Neural crest cell (in vitro differentiated cells): ENCODE measurements around the gene RDH14. TPM values are rescaled to one million over a fixed set of nuclear protein-coding genes. Genes with fewer than 3 reads are reported as not detected.

Experiments used
- DNase-seq: peaks from one replicate; pipeline ENCODE4 v3.0.0; 2021; ENCODE audit warnings: low read depth, mixed read lengths, low spot score
- H3K27ac Mint-ChIP-seq: one replicate; pipeline ENCODE4 v1.8.0; 2021; ENCODE audit warnings: mild to moderate bottlenecking, mixed read lengths; ENCODE audit not compliant: unreplicated experiment
- H3K27me3 Mint-ChIP-seq: 2 replicates; pipeline ENCODE4 v1.8.0; 2021; ENCODE audit warnings: low read depth, mild to moderate bottlenecking, mixed read lengths
- H3K36me3 Mint-ChIP-seq: 2 replicates; pipeline ENCODE4 v1.8.0; 2021; ENCODE audit warnings: low read depth, mild to moderate bottlenecking, mixed read lengths
- H3K4me1 Mint-ChIP-seq: 2 replicates; pipeline ENCODE4 v1.8.0; 2021; ENCODE audit warnings: mixed read lengths
- H3K4me3 Mint-ChIP-seq: one replicate; pipeline ENCODE4 v1.8.0; 2021; ENCODE audit warnings: mild to moderate bottlenecking, mixed read lengths
- H3K9me3 Mint-ChIP-seq: 2 replicates; pipeline ENCODE4 v1.8.0; 2021; ENCODE audit warnings: mixed read lengths
- CTCF ChIP-seq: fragments of 200-600 bp; sonication (generic); conservative IDR thresholded peaks from 2 replicates; pipeline ENCODE4 v1.5.0; 2021; ENCODE audit warnings: antibody characterized with exemption, mild to moderate bottlenecking
- total RNA-seq: library from RNA; stranded (reverse); gene quantifications from 2 replicates; pipeline ENCODE4 v1.2.1, GENCODE V29; 2021

Gene RDH14
- total RNA-seq, 1 donor from 2014 or later = 18.7 TPM

GRCh38 chr2:18552351-18553077 is 7.9 kb downstream of the RDH14 start:
- Mint-ChIP-seq H3K27me3 (no peaks in the 10 kb centered on the region), H3K27ac (no peak overlapping the region), H3K9me3 (no peaks in the 10 kb centered on the region), H3K36me3 (peaks cover 19% of the 10 kb centered on the region), H3K4me3 (no peak overlapping the region), H3K4me1 (peaks cover 5% of the 10 kb centered on the region)
- no peak for DNase-seq
- TF ChIP-seq CTCF = no peak

GRCh38 chr2:18551623-18552022 is 8.8 kb downstream of the RDH14 start:
- Mint-ChIP-seq H3K27ac (no peak overlapping the region), H3K27me3 (no peaks in the 10 kb centered on the region), H3K36me3 (peaks cover 17% of the 10 kb centered on the region), H3K4me3 (no peak overlapping the region), H3K9me3 (no peaks in the 10 kb centered on the region), H3K4me1 (no peaks in the 10 kb centered on the region)
- DNase-seq = no peak
- no peak for TF ChIP-seq CTCF

- Mint-ChIP-seq H3K27ac (no peak overlapping the region), H3K4me3 (no peak overlapping the region), H3K9me3 (no peaks in the 10 kb centered on the region), H3K27me3 (no peaks in the 10 kb centered on the region), H3K4me1 (no peaks in the 10 kb centered on the region), H3K36me3 (peaks cover 17% of the 10 kb centered on the region)
- DNase-seq = no peak
- no peak for TF ChIP-seq CTCF
Observed at GRCh38 chr2:18551169-18551568, 9.3 kb downstream of the RDH14 start.

GRCh38 chr2:18550433-18550832 is 10.0 kb downstream of the RDH14 start:
- H3K36me3 Mint-ChIP-seq = peaks cover 15% of the 10 kb centered on the region
- no peaks in the 10 kb centered on the region for H3K27me3 Mint-ChIP-seq
- H3K4me3 Mint-ChIP-seq = no peak overlapping the region
- no peak for DNase-seq
- no peak for TF ChIP-seq CTCF
- H3K4me1 Mint-ChIP-seq = no peaks in the 10 kb centered on the region
- H3K27ac Mint-ChIP-seq = no peak overlapping the region
- no peaks in the 10 kb centered on the region for H3K9me3 Mint-ChIP-seq

- H3K36me3 Mint-ChIP-seq = peaks cover 7% of the 10 kb centered on the region
- no peaks in the 10 kb centered on the region for H3K9me3 Mint-ChIP-seq
- DNase-seq = no peak
- no peaks in the 10 kb centered on the region for H3K27me3 Mint-ChIP-seq
- no peak overlapping the region for H3K27ac Mint-ChIP-seq
- H3K4me1 Mint-ChIP-seq = no peaks in the 10 kb centered on the region
- TF ChIP-seq CTCF = no peak
- H3K4me3 Mint-ChIP-seq = no peak overlapping the region
Observed at GRCh38 chr2:18549083-18549482, 11.4 kb downstream of the RDH14 start.
